HG03571 (cell line): ENCODE results near the gene RIN1.
A peak's percentile ranks its signal among the peaks of the same experiment; 100 is the strongest.

Experiments used
- ATAC-seq: cut with Tn5 transposase; IDR thresholded peaks from one replicate; pipeline ENCODE4 v1.9.1; 2021; ENCODE audit not compliant: unreplicated experiment

The RIN1 gene

DNA sequence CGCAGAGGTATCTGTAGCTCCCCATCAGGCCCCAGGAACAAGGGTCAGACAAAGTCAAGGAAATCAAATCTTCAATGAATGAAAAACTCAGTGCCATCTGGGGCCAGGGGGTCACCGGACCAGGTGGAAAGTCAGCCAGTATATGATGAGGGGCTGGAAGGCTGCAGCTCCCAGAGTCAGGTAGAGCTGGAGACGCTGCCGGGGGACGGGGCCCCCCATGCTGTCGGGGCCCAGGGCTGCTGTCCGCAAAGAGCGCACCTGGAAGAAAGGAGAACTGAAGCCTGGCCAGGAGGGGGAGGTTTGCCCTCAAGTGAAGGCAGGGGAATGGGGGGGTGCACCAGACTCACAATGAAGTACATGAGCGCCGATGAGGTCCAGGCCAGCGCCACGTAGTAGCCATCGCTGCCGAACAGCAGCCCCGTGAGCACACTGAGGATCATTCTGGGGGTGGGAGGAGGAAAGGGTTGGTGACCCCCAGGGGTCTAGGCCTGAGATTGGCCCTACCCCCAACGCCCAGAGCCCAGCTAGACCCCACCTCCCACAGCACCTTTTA lies 51.6 kb downstream of the RIN1 start:
- no peak for ATAC-seq

DNA sequence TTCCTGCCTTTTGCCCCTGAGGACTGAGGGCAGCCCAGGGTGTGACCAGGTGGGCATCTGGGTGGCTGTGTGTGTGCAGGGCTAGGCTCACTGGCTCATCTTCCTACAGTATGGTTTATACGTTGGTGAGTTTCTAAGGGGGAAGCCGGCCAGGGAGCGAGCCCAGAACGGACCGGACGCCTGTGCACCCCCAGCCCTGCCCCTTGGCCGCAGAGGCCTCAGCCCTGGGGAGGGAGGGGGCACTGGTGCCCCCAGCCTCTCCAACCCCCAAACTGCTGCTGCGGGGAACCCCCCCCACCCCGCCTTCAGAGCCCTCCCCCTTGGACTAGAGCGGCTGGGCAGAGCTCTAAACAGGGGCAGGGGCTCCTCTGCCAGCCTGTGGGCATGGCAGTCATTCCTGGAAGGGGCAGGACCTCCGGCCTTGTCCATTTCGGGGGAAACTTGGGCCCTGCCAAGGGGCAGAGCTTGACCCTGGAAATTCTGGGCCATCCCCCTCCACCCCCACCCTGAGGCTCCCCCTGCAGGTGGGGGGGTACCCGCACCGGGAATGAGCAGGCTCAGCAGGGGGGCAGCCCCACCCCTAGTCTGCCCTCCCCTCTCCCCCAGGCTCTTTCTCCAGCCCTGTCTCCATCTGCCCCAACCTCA lies 52.7 kb downstream of the RIN1 start:
- no peak for ATAC-seq

DNA sequence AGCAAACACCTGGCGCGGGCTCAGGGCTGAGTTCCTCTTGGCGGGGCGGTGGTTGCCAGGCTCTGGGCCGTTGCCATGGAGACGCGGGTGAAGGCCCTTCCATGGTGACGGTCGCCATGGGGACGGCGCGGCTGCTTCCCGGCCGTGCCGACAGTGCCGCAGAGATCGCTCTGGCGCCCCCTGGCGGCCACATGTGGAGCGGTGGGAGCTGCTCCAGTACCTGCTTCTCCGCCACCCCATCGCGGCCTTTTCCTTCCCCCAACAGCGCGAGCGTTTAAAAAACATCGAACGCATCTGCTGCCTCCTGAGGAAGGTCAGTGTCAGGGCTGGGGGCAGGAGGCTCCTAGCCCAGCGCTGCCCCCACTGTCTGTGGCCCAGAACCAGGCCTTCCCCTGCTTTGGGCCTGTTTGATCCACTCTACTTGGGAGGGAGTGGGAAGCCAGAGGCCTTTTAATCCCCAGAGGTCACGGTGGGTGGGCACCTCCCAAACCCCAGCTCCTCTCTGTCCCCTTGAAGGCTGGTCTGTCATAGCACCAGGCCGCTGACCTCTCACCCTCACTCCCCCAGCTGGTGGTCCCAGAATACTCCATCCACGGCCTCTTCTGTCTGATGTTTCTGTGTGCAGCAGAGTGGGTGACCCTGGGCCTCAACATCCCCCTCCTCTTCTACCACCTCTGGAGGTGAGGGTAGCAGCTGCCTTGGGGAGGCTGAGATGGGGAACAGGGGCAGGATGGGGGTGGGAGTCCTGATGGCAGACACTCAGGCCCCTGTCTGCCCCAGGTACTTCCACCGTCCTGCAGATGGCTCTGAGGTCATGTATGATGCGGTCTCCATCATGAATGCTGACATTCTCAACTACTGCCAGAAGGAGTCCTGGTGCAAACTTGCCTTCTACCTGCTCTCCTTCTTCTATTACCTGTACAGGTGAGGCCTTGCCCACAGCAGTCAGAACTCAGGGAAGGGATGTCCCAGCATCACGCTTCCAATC lies 53.5 kb downstream of the RIN1 start:
- ATAC-seq, result peak; percentile 59
